Hepatocyte (in vitro differentiated cells): ENCODE measurements around the gene NQO1. TPM values are rescaled to one million over a fixed set of nuclear protein-coding genes. Genes with fewer than 3 reads are reported as not detected.
"Not testable (repeated sequence)": the region's sequence is repeated elsewhere in the genome, so short reads cannot be mapped to it uniquely, and the experiment has no call there.

ENCODE experiments used
- DNase-seq: peaks from one replicate; pipeline ENCODE4 v3.0.0-alpha.2; 2016; ENCODE audit warnings: low spot score
- H2AFZ ChIP-seq: fragments of 200-600 bp; sonication (generic); 2 replicates; pipeline ENCODE4 v1.6.0; 2016; ENCODE audit warnings: antibody characterized with exemption, mild to moderate bottlenecking
- H3K27ac ChIP-seq: fragments of 200-600 bp; sonication (generic); 2 replicates; pipeline ENCODE4 v1.5.1; 2016; ENCODE audit warnings: mild to moderate bottlenecking
- H3K27me3 ChIP-seq: fragments of 200-600 bp; sonication (generic); 2 replicates; pipeline ENCODE4 v1.6.1; 2016
- H3K36me3 ChIP-seq: fragments of 200-600 bp; sonication (generic); replicated peaks from 2 replicates; pipeline ENCODE4 v1.5.1; 2016; ENCODE audit warnings: low read depth; ENCODE audit not compliant: insufficient read depth
- H3K4me1 ChIP-seq: fragments of 200-600 bp; sonication (generic); 2 replicates; pipeline ENCODE4 v1.5.1; 2016; ENCODE audit warnings: mild to moderate bottlenecking, moderate library complexity; ENCODE audit not compliant: insufficient read depth
- H3K4me2 ChIP-seq: fragments of 200-600 bp; sonication (generic); 2 replicates; pipeline ENCODE4 v1.6.0; 2016
- H3K4me3 ChIP-seq: fragments of 200-600 bp; sonication (generic); 2 replicates; pipeline ENCODE4 v1.5.1; 2016; ENCODE audit warnings: mild to moderate bottlenecking
- H3K79me2 ChIP-seq: fragments of 200-600 bp; sonication (generic); 2 replicates; pipeline ENCODE4 v1.6.0; 2017; ENCODE audit warnings: mild to moderate bottlenecking
- H3K9me2 ChIP-seq: fragments of 200-600 bp; sonication (generic); replicated peaks from 2 replicates; pipeline ENCODE4 v1.6.0; 2017; ENCODE audit warnings: mild to moderate bottlenecking; ENCODE audit not compliant: insufficient read depth
- H3K9me3 ChIP-seq: fragments of 200-600 bp; sonication (generic); 2 replicates; pipeline ENCODE4 v1.5.1; 2016; ENCODE audit warnings: low read depth, mild to moderate bottlenecking
- H4K20me1 ChIP-seq: fragments of 200-600 bp; sonication (generic); 2 replicates; pipeline ENCODE4 v1.6.0; 2016; ENCODE audit warnings: mild to moderate bottlenecking; ENCODE audit not compliant: insufficient read depth, poor library complexity, severe bottlenecking
- EZH2 ChIP-seq: fragments of 200-600 bp; sonication (generic); IDR thresholded peaks from 2 replicates; pipeline ENCODE4 v1.6.1; 2016; ENCODE audit warnings: antibody characterized with exemption, mild to moderate bottlenecking, borderline replicate concordance
- EZH2phosphoT487 ChIP-seq: fragments of 200-600 bp; sonication (generic); IDR thresholded peaks from one replicate; pipeline ENCODE4 v1.6.1; 2018; ENCODE audit warnings: antibody characterized with exemption, mild to moderate bottlenecking, low read depth, moderate library complexity; ENCODE audit not compliant: unreplicated experiment, severe bottlenecking
- whole genome bisulfite sequencing: methylation state at CpG from one replicate; pipeline ENCODE4 v1.1.6; 2016; ENCODE audit warnings: low lambda C conversion rate; ENCODE audit errors: missing lambda C conversion rate; 5-methylcytosine and 5-hydroxymethylcytosine counted together
- polyA plus RNA-seq: library from polyadenylated mRNA; unstranded; fragments of >200 nt; fragmentation: Nextera tagmentation; extraction: Ambion mirVana; gene quantifications from 2 replicates; pipeline ENCODE4 v1.2.1, GENCODE V29; 2016
- total RNA-seq: library from RNA; depleted of rRNA; stranded (reverse); fragments of >200 nt; gene quantifications from 2 replicates; pipeline ENCODE4 v1.2.3, GENCODE V29; 2014
- TF ChIP-seq, protein P1 (sequence below): fragments of 200-600 bp; sonication (generic); IDR thresholded peaks from 2 replicates; pipeline ENCODE4 v1.5.1; 2016; ENCODE audit warnings: antibody characterized with exemption, mild to moderate bottlenecking; ENCODE audit not compliant: poor library complexity

Gene NQO1
- total and polyA plus RNA-seq, 2 experiments from 2014 or later: 132 to 169 TPM

GRCh38 chr16:69732101-69732500, 5.7 kb upstream of the NQO1 start:
- no peak overlapping the region for H3K4me2 ChIP-seq
- H4K20me1 ChIP-seq: no peaks in the 10 kb centered on the region
- H3K27ac ChIP-seq: no peak overlapping the region
- H3K9me3 ChIP-seq: no peaks in the 10 kb centered on the region
- no peak overlapping the region for H2AFZ ChIP-seq
- H3K36me3 ChIP-seq: no peaks in the 10 kb centered on the region
- peaks cover 3% of the 10 kb centered on the region for H3K79me2 ChIP-seq
- TF ChIP-seq EZH2phosphoT487 (no peak), EZH2 (no peak)
- TF ChIP-seq, protein P1, sequence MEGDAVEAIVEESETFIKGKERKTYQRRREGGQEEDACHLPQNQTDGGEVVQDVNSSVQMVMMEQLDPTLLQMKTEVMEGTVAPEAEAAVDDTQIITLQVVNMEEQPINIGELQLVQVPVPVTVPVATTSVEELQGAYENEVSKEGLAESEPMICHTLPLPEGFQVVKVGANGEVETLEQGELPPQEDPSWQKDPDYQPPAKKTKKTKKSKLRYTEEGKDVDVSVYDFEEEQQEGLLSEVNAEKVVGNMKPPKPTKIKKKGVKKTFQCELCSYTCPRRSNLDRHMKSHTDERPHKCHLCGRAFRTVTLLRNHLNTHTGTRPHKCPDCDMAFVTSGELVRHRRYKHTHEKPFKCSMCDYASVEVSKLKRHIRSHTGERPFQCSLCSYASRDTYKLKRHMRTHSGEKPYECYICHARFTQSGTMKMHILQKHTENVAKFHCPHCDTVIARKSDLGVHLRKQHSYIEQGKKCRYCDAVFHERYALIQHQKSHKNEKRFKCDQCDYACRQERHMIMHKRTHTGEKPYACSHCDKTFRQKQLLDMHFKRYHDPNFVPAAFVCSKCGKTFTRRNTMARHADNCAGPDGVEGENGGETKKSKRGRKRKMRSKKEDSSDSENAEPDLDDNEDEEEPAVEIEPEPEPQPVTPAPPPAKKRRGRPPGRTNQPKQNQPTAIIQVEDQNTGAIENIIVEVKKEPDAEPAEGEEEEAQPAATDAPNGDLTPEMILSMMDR: no peak
- WGBS: 95% methylated on average over 6 of the region's 6 CpGs
- no peak for DNase-seq
- no peak overlapping the region for H3K4me3 ChIP-seq
- H3K9me2 ChIP-seq: no peaks in the 10 kb centered on the region
- peaks cover under 1% of the 10 kb centered on the region for H3K4me1 ChIP-seq
- H3K27me3 ChIP-seq: no peaks in the 10 kb centered on the region

DNA sequence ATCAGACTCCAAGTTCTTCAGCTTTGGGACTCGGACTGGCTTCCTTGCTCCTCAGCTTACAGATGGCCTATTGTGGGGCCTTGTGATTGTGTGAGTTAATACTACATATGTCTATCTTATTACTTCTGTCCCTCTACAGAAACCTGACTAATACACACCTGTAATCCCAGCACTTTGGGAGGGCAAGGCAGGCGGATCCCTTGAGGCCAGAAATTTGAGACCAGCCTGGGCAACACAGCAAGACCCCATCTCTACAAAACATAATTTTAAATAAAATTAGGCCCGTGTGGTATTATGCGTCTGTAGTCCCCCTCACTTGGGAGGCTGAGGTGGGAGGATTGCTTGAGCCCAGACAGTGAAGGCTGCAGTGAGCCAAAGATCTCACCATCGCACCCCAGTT, 4.9 kb upstream of the NQO1 start:
- H3K4me3 ChIP-seq, H2AFZ ChIP-seq, H3K4me2 ChIP-seq, H3K36me3 ChIP-seq, H3K4me1 ChIP-seq, H3K9me3 ChIP-seq, H4K20me1 ChIP-seq, H3K27me3 ChIP-seq, DNase-seq, H3K9me2 ChIP-seq, H3K27ac ChIP-seq, H3K79me2 ChIP-seq: not testable (repeated sequence)
- WGBS: 80% methylated on average over 5 of the region's 5 CpGs

- not testable (repeated sequence) for H3K9me2 ChIP-seq, H3K27ac ChIP-seq, H3K4me3 ChIP-seq, H3K27me3 ChIP-seq, DNase-seq, H2AFZ ChIP-seq, H3K79me2 ChIP-seq, H3K4me2 ChIP-seq, H3K36me3 ChIP-seq, H3K9me3 ChIP-seq, H4K20me1 ChIP-seq
- WGBS: 92% methylated on average over 4 of the region's 4 CpGs
- peaks cover 12% of the 10 kb centered on the region for H3K4me1 ChIP-seq
These were observed 2.7 kb upstream of the NQO1 start for GRCh38 chr16:69729030-69729429.

- peak overlapping the region; percentile 82 for H3K4me2 ChIP-seq
- H2AFZ ChIP-seq: no peak overlapping the region
- peaks cover 12% of the 10 kb centered on the region for H3K4me1 ChIP-seq
- no peaks in the 10 kb centered on the region for H3K27me3 ChIP-seq
- H3K9me2 ChIP-seq: no peaks in the 10 kb centered on the region
- no peak overlapping the region for H3K4me3 ChIP-seq
- no peak for DNase-seq
- H3K9me3 ChIP-seq: no peaks in the 10 kb centered on the region
- H3K27ac ChIP-seq: no peak overlapping the region
- H3K36me3 ChIP-seq: no peaks in the 10 kb centered on the region
- H4K20me1 ChIP-seq: no peaks in the 10 kb centered on the region
- TF ChIP-seq, protein P1: no peak
- TF ChIP-seq EZH2 (no peak), EZH2phosphoT487 (no peak)
- peaks cover 8% of the 10 kb centered on the region for H3K79me2 ChIP-seq
- WGBS: 82% methylated on average over 5 of the region's 5 CpGs
These were observed 1.5 kb upstream of the NQO1 start for GRCh38 chr16:69727916-69728270.
